HL-60/S4 (cell line): ENCODE data around the gene FOXA1.

Experiments used
- in situ Hi-C: fragments of 300-500 bp; cut with MboI; formaldehyde crosslinking; loops from 2 replicates; pipeline ENCODE4 v1.14.3; 2022; ENCODE audit warnings: low sequenced_read_pairs

Gene FOXA1

DNA sequence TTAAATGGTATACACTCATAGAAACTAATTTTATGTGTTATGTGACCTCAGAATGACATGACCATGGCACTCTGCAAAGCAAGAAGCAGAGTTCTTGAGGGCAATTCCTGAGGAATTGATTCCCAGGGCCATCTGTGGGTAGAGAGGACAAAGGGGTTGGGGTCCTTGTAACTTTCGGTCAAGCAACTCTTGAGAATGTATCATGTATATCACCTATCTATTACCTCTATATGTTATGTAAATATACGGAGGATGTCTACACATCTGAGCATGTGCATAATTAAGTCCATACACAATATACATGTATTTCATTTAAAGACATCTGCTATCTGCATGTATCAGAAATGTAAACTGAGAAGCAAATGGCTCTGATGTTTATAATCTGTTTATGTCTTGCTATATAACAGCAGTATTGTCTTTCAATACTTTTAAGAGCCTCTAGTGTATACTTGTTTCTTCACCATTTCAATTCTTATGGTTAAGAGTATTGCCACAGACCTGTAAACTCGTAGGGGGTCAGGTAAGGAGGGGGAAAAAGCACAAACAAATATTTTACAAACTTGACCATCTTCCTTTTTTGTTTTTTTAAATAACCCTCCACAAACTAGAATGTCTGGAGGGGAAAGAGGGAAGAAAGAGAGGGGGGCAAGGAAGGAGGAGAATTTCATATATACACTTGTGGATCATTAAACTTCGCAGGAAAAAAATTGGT, 4.5 kb downstream of the FOXA1 start:
- in situ Hi-C loops: no loop called here

DNA sequence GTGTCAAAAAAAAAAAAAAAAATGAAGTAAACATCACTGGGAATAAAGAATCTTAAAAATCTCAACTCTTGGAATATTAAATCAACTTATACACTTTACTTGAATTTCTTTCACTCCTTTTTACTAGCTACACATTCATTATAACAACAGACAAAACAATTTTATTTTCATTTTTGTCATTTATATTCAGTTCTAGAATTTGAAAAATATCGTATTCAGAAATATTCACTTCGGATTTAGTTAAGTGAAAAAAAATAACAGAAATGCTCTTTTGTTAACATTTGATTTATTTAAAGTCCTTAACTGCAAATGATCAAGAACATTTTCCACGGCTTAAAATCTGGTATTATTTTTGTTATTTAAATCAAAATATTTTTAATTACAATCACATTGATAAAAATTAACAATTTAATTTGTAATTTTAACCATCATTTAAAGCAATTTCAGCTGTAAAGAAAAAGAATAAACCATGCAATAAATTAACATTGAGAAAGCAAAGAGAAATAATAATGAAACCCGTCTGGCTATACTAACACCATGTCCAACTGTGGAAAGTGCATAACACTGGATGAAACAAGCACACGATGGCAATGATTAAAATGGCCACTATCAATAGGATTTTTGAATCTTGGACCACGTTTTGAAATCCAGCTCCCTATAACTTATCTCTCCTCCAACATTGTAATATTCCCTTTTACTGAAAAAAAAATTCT, 5.2 kb downstream of the FOXA1 start:
- in situ Hi-C loops: no loop called here

DNA sequence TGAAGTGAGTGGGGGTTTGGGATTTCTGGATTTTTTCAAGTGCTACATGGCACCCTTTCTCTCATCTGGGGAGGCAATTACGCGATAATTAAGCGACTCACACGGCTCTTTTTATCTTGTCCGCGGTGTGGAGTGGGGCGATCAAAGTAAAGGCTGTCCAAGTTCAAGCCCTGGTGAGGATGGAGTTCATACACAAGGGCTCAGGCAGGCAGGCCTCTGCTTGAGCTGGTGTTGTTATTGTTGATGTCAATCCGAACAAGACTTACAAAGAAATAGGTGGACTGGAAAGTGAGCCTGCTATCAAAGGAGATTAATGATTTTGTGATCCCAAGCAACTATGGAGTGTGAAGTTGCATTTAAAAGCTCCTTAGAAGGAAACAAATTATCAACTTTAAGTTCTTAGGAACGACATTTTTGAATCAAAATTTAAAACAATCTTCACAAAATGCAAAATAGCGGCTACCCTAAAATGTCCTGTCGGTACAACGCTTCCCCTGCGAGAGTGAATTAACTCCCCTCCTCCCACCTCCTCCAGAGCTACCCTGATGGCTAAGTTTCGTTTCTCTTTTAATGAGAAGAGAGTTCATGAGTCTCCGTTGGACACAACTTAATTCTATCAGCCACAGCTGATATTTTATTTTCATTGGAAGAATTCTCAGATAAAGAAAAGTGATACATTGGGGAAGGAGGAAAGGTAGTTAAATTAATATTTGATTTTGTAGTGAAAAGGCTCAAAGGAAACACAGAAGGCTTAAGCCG, 5.9 kb downstream of the FOXA1 start:
- in situ Hi-C loops: no loop called here

DNA sequence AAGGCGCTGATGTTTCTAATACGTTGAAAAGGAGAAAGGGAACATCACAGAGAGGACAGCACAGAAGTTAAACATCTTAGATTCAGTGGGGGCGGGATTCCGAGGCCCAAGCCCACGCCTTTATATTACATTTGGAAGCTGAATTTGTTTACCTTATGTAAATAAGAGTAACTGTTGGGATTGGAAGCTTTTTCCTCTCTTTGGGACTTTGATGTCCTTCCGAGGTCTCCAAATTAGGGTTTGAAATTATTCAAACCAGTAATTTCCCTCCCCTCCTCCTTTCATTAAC, 6.4 kb downstream of the FOXA1 start:
- in situ Hi-C loops: no loop called here

DNA sequence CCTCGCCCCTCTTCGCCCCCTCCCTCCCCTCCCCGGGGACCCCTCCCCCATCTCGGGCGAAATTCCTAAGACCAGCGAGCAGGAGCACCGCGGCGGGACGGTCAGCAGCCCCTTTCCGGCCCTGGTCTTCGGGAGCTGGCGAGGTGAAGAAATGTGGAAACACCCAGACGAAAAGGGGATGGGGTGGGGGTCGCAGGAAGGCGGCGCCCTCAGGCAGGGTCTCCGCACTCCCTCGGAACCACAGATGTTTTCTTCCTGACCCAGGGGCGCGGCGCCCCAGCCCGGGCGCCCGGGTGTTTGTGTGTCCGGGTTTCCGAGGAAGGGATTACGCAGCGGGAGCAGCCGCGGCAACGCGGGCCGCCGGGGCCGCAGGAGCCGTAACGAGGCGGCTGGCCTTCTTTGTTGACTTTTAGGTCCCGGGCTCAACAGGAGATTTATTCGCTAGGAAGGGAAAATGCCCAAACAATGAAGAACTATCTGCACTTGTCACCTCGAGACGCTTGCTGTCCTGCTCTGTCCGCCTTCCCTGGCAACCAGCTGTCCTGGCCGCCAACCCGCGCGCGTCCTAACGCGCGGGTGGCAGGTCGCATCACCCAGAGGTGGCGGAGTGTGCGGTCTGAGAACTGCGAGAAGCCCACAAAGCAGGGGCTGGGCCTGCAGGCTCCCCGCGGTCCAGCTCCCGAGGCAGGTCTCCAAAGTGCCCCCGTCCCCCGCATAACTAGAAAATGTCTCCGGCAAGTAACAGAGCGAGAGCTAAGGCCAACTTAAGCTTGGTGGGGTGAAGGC, 7.0 kb downstream of the FOXA1 start:
- in situ Hi-C loops: no loop called here

DNA sequence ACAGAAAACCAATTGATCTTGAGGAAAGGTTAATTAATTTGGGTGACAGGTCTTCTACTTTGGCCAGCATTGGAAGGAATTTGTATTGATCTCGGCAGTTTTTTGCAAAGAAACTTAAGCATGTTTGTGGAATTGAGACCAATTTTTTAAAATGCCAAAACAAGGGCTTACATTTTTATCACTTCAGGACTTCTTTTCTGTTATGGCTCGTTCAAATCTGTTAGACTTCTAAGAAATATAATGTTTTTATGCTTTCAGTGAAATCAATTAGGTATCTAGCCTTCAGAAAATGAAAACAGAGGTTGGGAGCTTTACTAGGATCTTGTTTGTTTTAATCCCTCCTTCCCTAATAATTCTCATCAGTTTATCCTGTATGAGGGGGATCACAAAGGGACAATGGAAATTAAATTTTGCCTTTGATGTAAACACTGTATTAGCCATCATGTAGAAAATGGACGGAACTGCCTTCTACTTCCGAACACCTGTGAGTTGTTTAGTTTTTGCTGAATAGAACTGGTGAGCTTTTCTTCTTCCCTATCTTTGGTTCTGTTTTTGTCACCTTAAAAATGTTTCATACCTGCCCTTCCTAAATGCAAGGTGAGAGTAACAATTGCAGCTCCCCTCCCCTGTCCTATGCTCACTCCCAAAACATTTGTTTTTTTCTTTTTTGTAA, 7.8 kb downstream of the FOXA1 start:
- in situ Hi-C loops: no loop called here

DNA sequence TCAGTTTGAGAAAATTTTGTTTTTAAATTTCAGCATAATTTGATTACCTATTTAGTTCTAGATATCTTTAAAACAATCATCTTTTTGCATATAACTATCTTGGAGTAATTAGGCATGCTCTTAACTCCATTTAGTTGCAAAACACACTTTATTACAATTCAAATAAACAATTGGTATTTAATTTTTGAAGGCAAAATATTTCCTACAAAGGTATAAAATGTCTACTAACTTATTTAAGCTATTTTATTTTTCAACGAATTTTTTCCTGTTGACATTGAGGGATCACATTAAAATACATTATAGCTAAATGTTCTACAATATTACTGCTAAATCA, 8.3 kb downstream of the FOXA1 start:
- in situ Hi-C loops: no loop called here

DNA sequence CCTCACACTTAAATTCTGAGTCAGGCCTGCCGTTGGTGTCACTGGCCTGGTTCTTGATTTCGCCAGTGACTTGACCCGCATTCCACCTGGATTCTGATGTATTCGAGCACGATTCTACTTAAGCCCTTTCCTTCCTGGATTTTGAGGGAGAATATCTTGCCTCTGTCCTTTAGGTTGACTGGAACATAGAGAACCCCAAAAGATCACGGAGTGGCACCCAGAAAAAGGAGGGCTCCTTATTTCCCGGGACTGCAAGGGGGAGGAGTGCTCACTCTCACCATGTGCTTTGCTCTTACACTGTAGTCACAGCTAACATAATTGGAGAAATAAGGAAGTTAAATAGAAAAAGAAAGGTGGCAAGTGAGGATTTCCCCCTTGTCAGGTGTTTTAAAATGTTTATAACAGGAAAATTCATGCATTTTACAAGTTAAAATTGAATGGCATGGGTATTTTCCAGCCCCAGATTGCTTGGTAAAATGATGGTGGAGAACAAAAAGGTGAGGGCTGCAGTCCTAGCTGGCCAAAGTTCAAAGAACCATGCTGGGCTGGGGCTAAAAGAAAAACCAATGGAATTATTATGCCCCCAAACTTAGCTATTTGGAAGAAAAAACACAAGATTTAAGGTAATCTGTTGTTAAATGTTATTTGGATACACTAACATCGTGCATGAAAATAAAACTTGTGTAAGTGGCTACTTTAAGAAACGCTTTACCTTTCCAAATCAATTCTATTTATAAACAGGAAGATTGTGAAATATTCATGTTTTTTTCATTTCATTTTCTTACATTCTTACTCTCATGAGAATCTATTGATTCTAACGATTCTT, 8.9 kb downstream of the FOXA1 start:
- in situ Hi-C loops: no loop called here

DNA sequence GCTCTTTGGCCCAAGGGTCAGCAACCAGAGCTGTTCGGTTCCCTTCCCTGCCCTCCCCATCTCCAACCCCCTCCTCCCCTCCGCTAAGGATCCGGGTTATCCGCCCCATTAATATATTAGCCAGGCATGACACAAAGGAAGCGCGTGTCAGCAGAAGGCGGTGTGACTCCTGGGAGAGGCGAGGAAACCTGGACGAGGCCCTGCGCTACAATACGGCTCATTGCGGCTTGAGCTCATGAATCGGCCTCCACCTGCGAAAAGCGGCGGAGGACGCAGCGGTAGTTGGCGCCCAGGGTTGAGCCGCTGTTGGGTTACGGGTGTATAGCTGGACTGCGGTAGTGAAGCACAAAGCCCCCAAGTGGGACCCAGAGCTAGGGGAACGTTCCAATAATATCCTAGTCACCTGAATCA, 9.9 kb downstream of the FOXA1 start:
- in situ Hi-C loops: no loop called here

DNA sequence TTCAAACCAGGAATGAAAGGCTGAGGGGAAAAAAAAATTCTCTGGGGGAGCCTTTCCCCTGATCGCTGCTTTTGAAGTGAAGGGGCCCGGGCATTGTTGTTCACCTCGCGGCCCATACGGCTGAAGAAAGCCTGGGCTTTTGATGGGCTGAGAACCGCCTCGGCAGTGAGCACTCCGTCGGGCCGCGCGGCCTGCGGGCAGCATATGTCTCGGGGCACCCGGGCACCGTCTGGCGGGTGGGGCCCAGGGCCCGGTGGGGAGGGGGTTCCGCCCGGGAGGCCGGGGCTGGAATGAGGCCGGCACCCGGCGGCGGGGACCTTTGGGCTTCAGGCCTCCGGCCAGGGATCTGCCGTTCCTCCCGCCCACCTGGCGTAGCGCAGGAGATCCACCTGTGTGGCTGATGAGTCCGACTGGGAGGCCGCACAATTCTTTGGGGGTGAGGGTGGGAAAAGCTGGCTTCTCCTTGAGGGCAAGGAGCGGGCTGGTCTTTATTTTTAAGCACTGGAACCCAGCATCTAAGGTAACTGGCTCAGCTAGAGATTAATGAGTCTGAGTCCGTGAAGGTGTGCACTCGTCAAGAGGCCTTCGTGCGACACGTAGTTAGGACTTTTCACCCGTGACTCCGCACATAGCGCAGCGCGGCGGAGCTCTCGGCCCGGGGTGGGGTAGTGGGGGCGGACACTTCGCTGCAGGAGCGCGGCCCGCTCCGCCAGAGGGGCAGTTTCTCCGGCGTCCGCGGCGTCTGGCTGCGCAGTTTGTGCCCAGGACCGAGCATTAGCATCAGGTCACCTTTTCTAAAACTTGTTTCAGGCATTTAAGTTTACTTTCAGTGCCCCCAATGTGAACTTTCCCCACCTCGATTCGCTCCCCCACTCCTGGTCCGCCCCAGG, 10.6 kb downstream of the FOXA1 start:
- in situ Hi-C loops: no loop called here

DNA sequence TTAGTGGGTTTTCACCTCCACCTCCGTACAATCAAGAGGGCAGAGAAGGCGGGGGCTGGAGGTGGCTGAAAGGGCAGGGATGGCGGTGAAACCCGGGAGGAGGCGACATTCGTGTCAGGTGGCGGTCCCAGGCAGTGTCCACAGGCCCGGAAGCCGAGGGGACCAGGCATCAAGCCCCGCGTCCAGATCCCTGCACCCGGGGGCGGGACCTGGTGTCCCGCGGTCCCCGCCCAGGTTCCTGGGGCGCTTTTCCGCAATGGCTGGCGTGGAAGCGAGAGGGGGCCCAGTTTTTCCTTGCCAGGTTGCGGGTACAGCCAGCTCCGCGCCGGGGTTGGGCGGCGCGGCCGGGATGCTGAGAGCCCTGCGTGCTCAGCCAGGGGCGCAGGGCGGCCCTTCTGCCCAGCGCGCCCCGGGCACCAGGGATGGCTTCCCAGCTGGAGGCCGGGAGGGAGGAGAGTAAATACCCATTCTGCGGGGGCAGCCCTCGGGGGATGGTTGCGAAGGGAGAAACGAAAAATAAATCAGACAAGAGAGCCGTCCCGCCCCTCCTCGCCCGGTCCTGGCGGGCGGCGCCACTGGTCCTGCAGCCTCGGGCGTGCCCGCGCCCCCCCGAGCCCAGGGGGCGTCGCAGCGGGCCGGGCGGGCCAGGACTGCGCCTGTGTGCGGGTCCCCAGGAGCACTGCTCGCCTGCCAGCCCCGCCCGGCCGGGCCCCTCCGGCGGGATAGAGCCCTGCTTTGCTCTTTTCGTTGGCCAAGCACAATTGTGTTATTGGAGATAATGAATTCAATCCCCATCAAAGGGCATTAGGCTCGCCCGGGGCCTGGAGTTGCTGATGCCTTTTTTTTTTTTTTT, 11.5 kb downstream of the FOXA1 start:
- in situ Hi-C loops: no loop called here

DNA sequence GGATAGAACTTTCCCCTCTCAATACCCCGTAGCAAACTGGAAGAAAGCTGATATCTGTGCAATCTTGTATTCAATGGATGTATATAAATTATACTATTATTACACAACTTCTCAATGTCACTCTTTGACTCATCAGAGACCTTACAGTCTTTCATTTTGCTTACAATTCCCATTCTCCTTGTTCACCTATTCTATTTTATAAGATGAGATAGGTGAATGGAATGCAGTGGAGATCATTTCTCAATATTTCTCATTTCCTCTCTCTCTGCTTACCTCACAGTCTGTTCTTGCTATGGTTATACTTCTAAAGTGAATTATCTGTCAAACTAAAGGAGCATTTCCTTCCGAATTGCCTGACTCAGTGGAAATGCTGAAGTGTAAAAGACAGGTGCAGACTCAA, 14.9 kb downstream of the FOXA1 start:
- in situ Hi-C loops: no loop called here

DNA sequence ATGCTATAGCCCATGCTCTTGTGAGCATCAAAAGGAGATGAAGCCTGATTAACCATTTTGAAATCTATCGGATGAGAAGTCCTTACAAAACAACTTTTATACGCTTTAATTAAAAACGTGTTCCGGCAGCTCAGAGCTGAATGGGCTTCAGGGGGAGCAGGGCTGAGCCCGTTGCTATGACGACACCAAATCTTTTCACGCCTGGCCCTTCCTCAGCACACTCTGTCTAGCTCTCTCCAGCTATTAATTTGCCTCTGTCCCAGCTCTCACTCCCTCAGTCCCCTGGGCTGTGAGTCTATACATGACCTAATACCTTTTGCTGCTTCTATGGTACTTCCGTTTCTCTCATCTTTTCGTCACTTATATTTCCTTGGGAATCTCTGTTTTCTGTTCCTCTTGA, 15.8 kb downstream of the FOXA1 start:
- in situ Hi-C loops: no loop called here

DNA sequence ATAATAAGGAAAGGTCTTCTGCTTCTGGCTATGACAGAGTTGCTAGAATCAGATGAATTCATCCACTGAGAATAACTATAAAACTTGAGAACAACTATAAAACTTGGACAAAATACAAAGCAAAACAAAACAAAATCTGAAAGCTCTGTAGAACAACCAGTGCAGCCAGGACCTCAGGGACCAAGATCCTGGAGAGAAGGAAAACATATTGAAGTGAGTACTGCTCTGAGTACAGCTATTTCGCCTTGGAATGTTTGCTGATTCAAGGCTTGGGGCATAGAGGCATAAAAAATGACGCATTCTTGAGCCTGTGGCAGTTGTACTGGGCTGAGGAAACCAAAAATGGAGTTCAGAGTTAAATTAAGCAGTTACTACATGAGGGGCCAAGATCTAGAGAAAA, 21.7 kb downstream of the FOXA1 start:
- in situ Hi-C loops: no loop called here

DNA sequence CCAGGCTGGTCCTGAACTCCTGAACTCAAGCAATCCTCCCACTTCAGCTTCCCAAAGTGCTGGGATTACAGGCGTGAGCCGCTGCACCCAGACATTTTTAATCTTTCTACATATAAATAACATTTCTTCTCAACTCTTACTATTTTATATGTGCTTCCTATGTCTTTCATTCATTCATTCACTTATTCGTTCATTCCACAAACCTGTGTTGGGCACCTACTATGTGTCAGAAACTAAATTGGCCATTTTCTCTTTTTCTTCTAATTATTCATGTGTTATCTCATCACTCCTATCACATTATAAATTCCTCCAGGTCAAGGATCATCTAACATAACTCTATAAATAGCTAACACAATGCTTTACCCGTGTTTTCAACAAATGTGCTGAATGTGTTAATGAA, 23.7 kb downstream of the FOXA1 start:
- in situ Hi-C loops: no loop called here

DNA sequence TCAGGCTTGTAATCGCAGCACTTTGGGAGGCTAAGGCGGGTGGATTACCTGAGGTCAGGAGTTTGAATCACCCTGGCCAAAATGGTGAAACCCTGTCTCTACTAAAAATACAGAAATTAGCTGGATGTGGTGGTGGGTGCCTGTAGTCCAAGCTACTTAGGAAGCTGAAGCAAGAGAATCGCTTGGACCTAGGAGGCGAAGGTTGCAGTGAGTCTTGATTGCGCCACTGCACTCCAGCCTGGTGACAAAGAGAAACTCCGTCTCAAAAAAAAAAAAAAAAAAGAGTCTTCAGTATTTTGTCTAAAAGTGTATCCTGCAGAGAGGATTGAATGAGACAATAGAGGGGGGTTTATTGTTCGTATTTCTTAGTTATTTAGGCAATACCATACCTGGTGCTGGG, 25.3 kb downstream of the FOXA1 start:
- in situ Hi-C loops: no loop called here

DNA sequence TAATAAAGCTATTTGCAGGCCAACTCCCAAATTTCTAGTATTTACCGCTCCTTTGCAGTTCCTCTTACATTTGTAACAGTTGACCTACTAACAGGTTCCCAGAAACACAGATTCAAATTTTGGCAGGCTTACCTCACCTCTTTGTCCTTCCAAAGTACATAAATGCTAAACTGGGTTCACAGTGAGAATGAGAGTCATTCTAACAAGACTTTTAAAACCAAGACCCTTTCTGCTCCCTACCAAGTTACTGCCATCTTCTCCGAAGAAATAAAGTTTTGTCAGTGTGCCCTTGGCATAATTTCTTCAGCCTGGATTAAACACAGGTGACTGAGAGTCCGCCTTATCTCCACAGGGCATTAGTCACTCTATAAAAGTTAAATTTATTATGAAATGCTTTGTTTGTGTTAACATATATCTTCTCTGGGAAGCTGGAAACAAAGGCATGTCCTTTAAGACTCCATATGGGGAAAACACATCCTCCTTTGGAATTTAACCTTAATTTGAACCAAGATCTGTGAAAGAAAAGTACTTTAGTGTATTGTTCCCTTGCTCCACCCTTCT, 28.2 kb downstream of the FOXA1 start:
- in situ Hi-C loops: no loop called here

DNA sequence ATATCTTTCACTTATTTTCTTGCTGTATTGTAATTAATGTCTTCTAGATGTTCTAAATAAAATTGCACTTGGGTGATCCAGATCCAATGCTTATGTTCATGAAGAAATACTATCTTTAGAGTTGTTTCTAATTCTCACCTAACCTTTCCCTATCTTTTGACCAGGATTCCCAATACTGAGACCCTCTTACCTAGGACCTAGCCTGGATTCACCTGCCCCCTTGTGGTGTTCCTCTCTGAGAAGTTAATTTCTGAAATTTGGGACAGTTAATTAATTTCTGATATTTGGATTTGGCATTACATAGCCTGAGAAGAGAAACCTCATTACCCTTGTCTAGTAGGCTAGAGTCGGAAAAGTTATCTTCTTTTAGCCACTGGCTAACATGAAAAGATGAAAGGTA, 29.5 kb downstream of the FOXA1 start:
- in situ Hi-C loops: no loop called here
